Hematopoietic multipotent progenitor cell treated with erythropoietin and hydrocortisone succinate and interleukin-3 and kit ligand, for 6 days (in vitro differentiated cells): ENCODE results near the gene PREX1.

Experiments used
- DNase-seq: peaks from one replicate; pipeline ENCODE4 v3.0.0-alpha.2; 2015

PREX1 gene

GRCh38 chr20:48631114-48632016 is 196.4 kb downstream of the PREX1 start:
- no peak for DNase-seq

GRCh38 chr20:48630342-48631075 is 197.3 kb downstream of the PREX1 start:
- DNase-seq: no peak

DNA sequence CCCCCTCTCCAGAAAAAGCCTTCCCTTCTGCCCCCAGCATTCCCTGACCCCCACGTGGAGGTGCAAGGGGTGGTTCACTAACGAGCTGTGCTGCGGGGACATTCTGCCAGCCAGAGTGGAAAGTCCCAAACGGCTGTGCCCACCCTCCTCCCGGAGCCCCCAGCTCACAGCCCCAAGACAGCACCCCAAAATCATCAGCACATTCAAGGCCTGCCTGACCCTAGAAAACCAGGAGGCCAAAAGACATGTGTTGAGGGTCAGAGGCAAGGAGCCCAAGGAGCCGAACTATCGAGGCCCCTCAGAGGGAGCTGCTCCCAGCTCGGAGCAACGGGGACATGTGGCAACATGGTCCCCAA is 197.9 kb downstream of the PREX1 start:
- no peak for DNase-seq

DNA sequence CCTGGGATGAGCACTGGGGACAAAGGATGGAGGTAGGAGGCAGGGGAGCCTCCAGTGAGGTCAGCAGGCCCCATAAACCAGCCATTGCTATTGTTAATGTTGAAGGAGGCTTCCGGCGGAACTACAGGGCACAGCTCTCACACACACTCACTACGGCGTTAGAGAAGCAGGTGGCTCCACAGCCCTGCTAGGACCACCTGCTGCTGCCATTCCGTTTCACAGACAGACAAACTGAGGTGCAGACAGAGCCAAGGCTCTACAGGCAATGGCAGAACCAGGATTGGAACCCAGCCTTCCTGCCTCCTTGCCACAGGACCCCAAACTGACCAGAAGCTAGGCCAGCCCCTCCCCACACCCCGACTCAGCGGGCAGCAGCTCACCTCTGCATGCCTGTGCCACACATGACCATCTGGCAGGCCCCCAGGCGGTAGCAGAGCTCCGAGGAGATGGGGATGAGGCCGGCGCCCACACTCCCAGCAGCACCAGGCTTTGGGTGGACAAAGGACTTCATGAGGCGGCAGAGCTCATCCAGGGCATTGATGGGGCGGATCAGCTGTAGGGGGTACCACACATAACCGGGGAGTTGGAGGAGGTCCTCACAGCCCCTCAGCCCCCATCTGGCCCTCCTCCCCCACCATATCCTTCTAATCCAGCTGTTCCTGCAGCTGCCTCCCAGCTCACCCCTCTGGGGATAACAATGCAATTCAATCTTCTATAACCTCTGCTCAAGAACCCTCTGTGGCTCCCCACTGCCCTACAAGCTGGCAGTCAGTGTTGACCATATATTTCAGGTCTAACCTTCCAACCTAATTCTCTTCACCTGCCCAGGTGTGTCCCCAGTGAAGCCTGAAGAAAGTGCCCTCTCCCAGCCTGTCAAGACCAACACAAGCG is 198.5 kb downstream of the PREX1 start:
- DNase-seq: no peak

DNA sequence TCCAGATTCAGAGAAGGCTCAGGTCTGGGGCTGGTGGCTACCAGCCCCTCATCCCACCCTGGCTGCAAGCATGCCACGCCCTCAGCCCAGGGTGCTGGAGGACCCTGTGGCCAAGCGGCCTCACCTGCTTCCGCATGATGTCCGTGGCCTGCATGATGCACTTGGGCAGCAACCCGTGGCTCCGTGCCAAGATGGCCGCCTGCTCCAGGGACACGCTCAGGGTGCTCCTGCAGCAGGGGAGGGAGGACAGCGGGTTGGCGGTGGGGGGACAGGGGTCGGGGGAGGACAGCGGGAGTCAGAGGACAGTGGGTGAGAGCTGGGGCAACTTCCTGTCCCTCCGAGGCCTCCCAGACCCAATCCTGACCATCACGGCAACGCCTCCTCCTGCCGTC is 200.1 kb downstream of the PREX1 start:
- no peak for DNase-seq

GRCh38 chr20:48626938-48627736 is 200.7 kb downstream of the PREX1 start:
- DNase-seq: no peak

DNA sequence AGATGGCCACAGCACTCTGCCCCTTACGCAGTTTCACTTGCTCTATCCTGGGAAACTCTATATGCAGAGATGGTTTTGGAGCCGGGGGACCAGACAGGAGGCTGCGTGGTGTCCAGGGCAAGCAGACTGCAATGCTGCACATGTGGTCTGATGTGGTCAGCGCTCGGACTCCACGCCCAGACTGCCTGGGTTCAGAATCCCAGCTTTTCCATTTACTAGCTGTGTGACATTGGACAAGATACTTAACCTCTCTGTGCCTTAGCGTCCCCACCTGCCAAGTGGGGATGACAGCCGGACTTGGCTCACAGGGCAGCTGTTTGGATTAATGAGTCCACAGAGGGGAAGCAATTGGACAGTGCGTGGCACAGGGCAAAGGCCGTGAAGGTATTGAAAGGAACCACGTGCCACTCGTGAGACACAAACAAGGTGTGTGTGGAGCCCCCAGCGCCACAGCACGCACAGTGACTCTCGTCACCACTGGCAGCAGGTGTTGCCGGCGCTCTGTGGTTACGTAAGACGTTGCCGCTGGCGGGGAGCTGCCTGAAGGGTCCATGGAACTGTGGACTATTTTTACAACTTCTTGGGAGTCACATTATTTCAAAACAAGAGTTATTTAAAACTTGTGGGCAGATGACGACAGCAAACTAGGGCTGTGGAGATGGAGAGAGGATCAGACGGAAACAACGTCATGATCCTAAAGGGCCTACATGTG is 201.4 kb downstream of the PREX1 start:
- DNase-seq: no peak

- DNase-seq: no peak
These were observed 202.5 kb downstream of the PREX1 start for GRCh38 chr20:48625136-48625900.

DNA sequence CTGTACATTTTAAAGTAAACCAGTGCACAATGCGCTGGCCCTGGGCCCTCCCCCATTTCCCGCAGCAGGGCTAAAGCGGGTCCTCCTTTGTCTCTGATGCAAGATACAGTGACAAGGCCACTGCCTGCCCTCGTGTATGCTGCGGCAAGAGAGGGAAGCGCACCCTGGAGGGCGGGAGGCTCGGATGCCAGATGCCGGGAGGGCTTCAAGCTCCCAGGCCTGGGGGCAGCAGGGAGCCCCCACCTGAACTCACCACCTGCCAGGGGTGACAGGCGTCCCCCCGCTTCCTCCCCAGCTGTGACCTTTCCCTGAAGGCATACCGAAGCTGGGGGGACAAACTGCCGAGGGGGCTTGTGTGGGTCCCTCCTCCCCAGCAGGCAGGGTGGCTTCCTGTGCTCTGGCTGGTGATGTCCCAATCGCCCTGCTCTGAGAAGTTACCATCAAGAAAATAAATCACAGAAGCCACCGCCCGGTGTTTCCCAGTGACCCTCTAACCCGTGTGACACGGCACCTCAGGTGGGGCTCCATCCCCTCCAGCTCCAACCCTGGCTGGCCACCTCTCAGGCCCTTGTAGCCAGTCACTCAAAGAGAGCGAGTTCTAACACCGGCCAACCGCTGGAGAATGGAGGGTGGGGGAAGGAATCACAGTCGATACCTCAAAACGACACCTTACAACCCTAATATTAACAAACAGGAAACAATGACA is 203.3 kb downstream of the PREX1 start:
- no peak for DNase-seq

DNA sequence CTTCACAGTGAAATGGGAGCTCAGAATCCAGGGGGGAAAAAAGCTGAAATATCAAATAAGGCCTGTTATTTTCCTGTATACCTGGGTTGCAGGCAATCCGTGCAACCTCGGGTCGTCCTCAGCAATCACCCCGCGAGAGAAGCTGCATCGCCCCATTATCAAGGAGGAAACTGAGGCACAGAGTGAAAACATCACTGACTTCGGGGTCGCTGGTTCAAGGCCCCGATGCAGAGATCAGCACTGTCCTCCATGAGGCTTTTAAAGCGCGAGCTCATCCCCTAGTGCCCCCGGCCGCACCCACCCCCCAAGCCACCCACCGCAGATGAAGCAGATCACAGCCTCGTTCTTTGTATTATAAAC is 203.9 kb downstream of the PREX1 start:
- no peak for DNase-seq

DNA sequence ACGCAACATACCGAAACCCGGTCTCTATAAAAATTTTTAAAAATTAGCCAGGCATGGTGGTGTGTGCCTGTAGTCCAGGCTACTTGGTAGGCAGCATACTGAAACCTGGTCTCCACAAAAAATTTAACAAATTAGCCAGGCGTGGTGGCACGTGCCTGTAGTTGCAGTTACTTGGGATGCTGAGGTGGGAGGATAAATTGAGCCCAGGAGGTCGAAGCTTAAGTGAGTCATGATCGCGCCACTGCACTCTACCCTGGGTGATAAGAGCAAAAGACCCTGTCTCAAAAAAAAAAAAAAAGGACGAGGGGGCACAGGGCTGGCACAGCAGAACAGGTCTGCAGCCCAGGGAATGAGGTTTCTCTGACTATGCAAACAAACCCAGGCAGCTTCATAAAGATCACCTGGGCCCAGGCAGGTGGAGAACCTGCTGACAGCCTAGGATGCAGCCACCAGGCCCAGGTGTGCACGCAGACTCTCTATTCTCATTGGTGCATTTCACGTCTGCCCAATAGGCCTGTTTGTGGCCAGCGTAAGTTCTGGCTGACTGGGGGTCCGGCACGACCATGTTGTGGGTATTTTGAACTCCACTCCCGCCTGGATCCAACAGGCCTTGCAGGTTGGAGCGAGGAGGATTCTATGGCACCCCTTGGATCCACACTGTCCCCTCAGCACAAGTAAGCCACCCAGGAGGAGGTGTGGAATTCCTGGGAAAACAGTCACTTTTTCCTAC is 204.5 kb downstream of the PREX1 start:
- DNase-seq: no peak

DNA sequence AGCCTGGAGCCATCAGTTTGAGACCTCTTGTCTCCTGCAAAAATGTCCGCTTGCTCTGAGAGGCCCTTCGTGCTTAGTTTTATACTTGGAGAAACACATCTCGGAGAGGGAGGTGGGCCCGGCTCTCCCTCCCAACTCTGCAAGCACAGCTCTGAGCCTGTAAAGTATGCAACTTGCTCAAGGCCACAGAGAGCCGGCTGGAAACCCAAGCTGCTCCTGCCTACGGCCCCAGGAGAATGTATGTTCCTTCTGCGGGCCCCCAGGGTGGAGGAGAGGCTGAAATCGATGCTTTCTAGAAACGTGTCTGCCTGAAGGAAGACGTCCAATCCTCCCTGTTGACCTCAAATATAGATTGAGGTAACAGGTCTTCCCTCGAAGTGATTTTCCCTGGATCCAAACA is 205.4 kb downstream of the PREX1 start:
- no peak for DNase-seq

GRCh38 chr20:48621376-48622078 is 206.3 kb downstream of the PREX1 start:
- peak; percentile 40 for DNase-seq

DNA sequence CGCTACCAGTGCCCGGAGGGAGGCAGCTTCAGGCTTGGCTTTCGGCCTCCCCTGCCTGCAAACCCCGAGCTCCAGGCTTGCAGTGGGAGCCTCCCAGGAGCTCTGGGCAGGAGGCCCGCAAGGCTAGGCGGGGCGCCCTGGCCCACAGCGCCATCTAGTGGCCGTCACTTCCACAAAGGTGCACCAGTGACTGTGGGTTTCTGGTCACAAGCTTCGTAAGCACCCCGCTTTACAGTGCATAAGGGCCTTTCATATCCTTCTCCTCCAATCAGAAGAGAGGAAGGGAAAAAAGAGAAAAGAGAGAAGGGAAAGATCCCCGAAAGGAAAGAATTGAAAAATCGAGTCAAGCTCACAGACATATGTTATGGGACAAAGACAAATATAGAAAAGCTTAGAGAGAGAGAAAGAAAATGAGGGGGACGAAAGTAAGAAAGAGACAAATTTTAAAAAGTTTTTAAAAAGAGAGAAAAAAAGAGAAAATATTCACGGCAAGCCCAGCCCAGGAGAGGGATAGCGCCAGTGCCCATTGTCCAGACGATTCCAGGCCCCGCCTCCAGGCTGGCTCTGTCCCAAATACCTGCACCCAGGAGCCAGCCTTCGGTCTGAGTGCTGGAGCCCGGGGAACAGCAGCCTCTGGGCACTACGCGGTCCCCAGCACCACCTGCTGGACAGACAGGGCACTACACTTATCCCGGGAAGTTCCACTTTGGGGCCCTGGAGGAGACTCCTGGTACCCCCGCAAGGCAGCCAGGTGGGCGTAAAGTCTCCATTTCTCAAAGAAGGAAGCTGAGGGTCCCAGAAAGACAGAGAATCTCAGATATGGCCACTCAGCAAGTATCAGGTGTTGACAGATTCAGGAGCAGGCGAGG is 207.1 kb downstream of the PREX1 start:
- peak; percentile 84 for DNase-seq

GRCh38 chr20:48620154-48620506 is 207.7 kb downstream of the PREX1 start:
- DNase-seq: no peak

GRCh38 chr20:48619126-48620101 is 208.4 kb downstream of the PREX1 start:
- no peak for DNase-seq

DNA sequence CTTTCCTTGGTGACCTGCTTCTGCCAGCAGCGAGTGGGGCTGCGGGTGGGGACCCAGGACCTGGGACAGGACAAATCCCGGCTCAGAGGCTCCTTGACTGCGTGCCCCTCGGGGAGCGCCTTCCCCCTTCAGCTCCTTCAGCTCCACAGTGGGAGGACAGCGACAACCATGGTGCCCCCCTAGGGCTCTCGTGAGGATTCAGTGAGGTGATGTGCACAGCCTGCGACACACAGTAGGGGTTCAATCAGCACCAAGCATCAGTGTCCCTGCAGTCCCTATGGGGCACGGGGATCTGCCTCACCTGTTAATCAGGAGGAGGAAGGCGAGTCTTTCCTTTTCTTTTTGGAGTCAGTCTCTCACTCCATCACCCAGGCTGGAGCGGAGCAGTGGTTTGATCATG is 209.2 kb downstream of the PREX1 start:
- DNase-seq: no peak
